HepG2 (cell line): ENCODE data around the gene NXT1. TPM values are rescaled to one million over a fixed set of nuclear protein-coding genes. Genes with fewer than 3 reads are reported as not detected.

Experiments
- AKNA ChIP-seq: sonication (generic); formaldehyde crosslinking; IDR thresholded peaks from 2 replicates; pipeline ENCODE4 v1.4.0; 2020; ENCODE audit warnings: missing genetic modification reagents, borderline replicate concordance
- BRF2 ChIP-seq: sonication (generic); formaldehyde crosslinking; IDR thresholded peaks from 2 replicates; pipeline ENCODE4 v1.8.1; 2022; ENCODE audit warnings: mild to moderate bottlenecking, missing genetic modification reagents
- EP300 ChIP-seq, 3 experiments: sonication (generic) in 1 of 3; formaldehyde crosslinking in 1 of 3; IDR thresholded peaks; 2 replicates each; pipeline versions ENCODE4 v1.5.1 to v1.6.1; 2011 to 2020; ENCODE audit warnings: low read depth in 2 of 3, low read length in 2 of 3, borderline replicate concordance in 1 of 3, improper control_type of control experiment in 1 of 3, mild to moderate bottlenecking in 1 of 3, missing genetic modification reagents in 1 of 3, moderate library complexity in 1 of 3
- FOXC1 ChIP-seq: sonication (generic); formaldehyde crosslinking; IDR thresholded peaks from 2 replicates; pipeline ENCODE4 v1.8.0; 2022; ENCODE audit warnings: mild to moderate bottlenecking, missing genetic modification reagents, borderline replicate concordance
- HMGXB3 ChIP-seq: sonication (generic); formaldehyde crosslinking; IDR thresholded peaks from 2 replicates; pipeline ENCODE4 v1.4.0; 2020; ENCODE audit warnings: missing genetic modification reagents, borderline replicate concordance
- JDP2 ChIP-seq: sonication (generic); formaldehyde crosslinking; IDR thresholded peaks from 2 replicates; pipeline ENCODE4 v1.8.1; 2022; ENCODE audit warnings: missing genetic modification reagents, borderline replicate concordance
- KLF15 ChIP-seq: sonication (generic); formaldehyde crosslinking; IDR thresholded peaks from 2 replicates; pipeline ENCODE4 v1.8.1; 2023; ENCODE audit warnings: borderline replicate concordance, mild to moderate bottlenecking, inconsistent platforms, missing genetic modification reagents, mixed read lengths
- NFE2L1 ChIP-seq: sonication (generic); formaldehyde crosslinking; IDR thresholded peaks from 2 replicates; pipeline ENCODE4 v1.4.0; 2020; ENCODE audit warnings: missing genetic modification reagents, mild to moderate bottlenecking, borderline replicate concordance
- NFKB2 ChIP-seq: sonication (generic); formaldehyde crosslinking; IDR thresholded peaks from 2 replicates; pipeline ENCODE4 v1.4.0; 2020; ENCODE audit warnings: missing genetic modification reagents, borderline replicate concordance
- SOX5 ChIP-seq: IDR thresholded peaks from 2 replicates; pipeline ENCODE4 v1.6.1; 2016; ENCODE audit warnings: borderline replicate concordance
- ZNF207 ChIP-seq: fragments of 450-650 bp; IDR thresholded peaks from 2 replicates; pipeline ENCODE4 v1.6.1; 2016; ENCODE audit warnings: antibody characterized with exemption, borderline replicate concordance
- ZNF562 ChIP-seq: sonication (generic); formaldehyde crosslinking; IDR thresholded peaks from 2 replicates; pipeline ENCODE4 v1.8.0; 2022; ENCODE audit warnings: missing genetic modification reagents, borderline replicate concordance
- ZNF678 ChIP-seq: sonication (generic); formaldehyde crosslinking; IDR thresholded peaks from 2 replicates; pipeline ENCODE4 v1.4.0; 2020; ENCODE audit warnings: mild to moderate bottlenecking, missing genetic modification reagents
- ZNF703 ChIP-seq: sonication (generic); formaldehyde crosslinking; IDR thresholded peaks from 2 replicates; pipeline ENCODE4 v1.5.1; 2020; ENCODE audit warnings: missing genetic modification reagents, mild to moderate bottlenecking, moderate library complexity, borderline replicate concordance
- ZNF776 ChIP-seq: sonication (generic); formaldehyde crosslinking; IDR thresholded peaks from 2 replicates; pipeline ENCODE4 v1.4.0; 2020; ENCODE audit warnings: mild to moderate bottlenecking, missing genetic modification reagents
- ZSCAN21 ChIP-seq: sonication (generic); formaldehyde crosslinking; IDR thresholded peaks from 2 replicates; pipeline ENCODE4 v1.8.0; 2022; ENCODE audit warnings: mild to moderate bottlenecking, missing genetic modification reagents, moderate library complexity, borderline replicate concordance
- polyA plus RNA-seq, 8 experiments: library from polyadenylated mRNA; depleted of rRNA in 3 of 8; stranded (reverse) in 7 of 8; unstranded in 1 of 8; fragments of >200 nt; fragmentation: Illumina TruSeq in 4 of 8; extraction: Trizol in 4 of 8; gene quantifications; 2 replicates each; pipeline versions ENCODE4 v1.2.1 to v1.2.3, GENCODE V29; 2011 to 2016; ENCODE audit warnings: low read depth in 4 of 8, missing spikeins in 1 of 8, mixed read lengths in 1 of 8; ENCODE audit not compliant: insufficient read depth in 1 of 8
- total RNA-seq, 5 experiments: library from RNA; depleted of rRNA; stranded (reverse); fragments of >200 nt; fragmentation: Illumina TruSeq; extraction: Trizol; gene quantifications; 2 replicates each; pipeline ENCODE4 v1.2.3, GENCODE V29; 2016; ENCODE audit warnings: low read depth in 1 of 5

The NXT1 gene
- total and polyA plus RNA-seq, 2 of the 13 experiments (the other 11 are each of a cell fraction or from before 2014, with no cell fraction given) = 35.6 to 65.9 TPM

- TF ChIP-seq ZNF562 (CRISPR knock-in tag) (no peak), BRF2 (CRISPR knock-in tag) (peak; percentile 73; the same call in 1 of the 2 replicates), AKNA (CRISPR knock-in tag) (no peak), KLF15 (no peak), ZNF703 (CRISPR knock-in tag) (no peak), JDP2 (CRISPR knock-in tag) (no peak), NFKB2 (CRISPR knock-in tag) (peak; percentile 85; the same call in 1 of the 2 replicates), FOXC1 (CRISPR knock-in tag) (peak; percentile 68; the same call in 1 of the 2 replicates), NFE2L1 (CRISPR knock-in tag) (0 out of 2 replicates have a peak, but pooled peaks have one; percentile 94), ZNF678 (CRISPR knock-in tag) (peak; percentile 96), ZNF776 (peak; percentile 72; the same call in 1 of the 2 replicates), HMGXB3 (CRISPR knock-in tag) (no peak), ZSCAN21 (0 out of 2 replicates have a peak, but pooled peaks have one; percentile 50), ZNF207 (no peak), EP300 (IDR thresholded peaks at IDR 0.05; ENCODE audit: low read depth in 2 of 2, low read length in 2 of 2) (no peak), EP300 (CRISPR knock-in tag; IDR thresholded peaks at IDR 0.05; ENCODE audit: borderline replicate concordance) (0 out of 2 replicates have a peak, but pooled peaks have one; percentile 11), SOX5 (CRISPR knock-in tag) (no peak)
Observed at GRCh38 chr20:23350904-23351838, 580 bp downstream of the NXT1 start (continued).
